SH-SY5Y (cell line): Measurements from ENCODE around the gene SH2D5.

Experiments
- GATA2 ChIP-seq: IDR thresholded peaks from 2 replicates; pipeline ENCODE4 v1.6.1; 2011; ENCODE audit warnings: mild to moderate bottlenecking, low read depth, low read length
- GATA3 ChIP-seq: IDR thresholded peaks from 2 replicates; pipeline ENCODE4 v1.6.1; 2011; ENCODE audit warnings: low read depth, mild to moderate bottlenecking, low read length, moderate library complexity

The SH2D5 gene

DNA sequence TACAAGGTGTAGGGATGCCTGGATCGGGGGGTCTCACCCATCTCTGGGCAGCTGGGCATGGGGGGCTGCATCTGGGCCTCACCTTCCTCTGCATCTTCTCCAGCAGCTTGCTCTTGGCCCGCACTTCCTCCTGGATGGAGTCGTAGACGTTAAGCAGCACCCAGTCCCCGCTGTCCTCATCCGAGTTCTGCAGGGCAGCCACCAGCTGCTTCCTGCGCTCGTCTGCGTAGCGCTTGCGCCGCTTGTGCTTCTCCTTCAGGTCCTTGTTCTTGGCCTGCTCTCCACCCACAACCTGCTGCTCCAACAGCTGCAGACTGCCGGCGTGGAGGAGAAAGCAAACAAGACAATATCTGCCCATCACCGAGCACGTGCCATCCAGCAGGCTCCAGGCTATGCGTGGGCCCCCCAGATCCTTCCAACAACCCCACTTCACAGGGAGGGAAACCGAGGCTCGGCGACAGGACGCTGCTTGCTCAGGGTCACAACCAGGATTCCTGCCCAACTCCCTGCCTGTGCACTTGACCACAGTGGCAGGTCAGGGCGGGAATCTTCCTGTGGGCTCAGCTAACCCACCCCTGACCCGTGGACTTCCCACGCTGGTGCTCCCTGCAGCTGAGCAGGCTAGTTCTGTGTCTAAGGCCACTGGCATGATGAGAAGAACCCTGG lies 49.8 kb downstream of the SH2D5 start:
- TF ChIP-seq GATA2, result no peak
- TF ChIP-seq GATA3, result no peak

DNA sequence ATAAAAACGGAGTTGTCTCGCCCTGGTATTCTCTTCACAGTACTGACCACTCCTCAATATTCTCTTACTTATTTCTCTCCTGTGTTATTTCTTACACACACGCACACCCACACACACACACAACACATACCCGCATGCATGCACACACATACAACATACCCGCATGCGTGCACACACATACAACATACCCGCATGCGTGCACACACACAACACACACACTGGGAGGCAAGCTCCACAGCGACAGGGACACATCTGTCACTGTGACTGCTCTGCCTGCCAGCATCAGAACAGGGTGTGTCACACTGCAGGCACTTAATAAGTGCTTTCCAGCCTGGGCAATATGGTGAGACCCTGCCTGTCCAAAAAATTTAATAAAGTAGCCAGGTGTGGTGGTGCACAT lies 50.5 kb downstream of the SH2D5 start:
- TF ChIP-seq GATA2 (no peak), GATA3 (no peak)

DNA sequence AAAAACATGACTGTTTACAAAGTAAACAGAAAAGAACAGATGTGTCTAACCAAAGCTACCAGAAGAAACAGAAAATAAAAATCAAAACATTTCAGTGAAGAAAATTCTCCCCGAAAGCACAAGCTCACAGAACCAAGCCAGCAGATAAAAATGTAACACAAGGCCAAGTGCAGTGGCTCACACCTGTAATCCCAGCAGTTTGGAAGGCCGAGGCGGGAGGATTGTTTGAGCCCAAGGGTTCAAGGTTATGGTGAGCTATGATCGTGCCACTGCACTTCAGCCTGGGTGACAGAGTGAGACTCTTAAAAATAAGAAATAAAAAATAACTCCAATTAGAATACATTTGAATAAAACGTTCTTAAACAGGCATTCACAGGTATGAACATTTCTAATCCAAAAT lies 52.2 kb downstream of the SH2D5 start:
- no peak for TF ChIP-seq GATA3
- TF ChIP-seq GATA2, result no peak

DNA sequence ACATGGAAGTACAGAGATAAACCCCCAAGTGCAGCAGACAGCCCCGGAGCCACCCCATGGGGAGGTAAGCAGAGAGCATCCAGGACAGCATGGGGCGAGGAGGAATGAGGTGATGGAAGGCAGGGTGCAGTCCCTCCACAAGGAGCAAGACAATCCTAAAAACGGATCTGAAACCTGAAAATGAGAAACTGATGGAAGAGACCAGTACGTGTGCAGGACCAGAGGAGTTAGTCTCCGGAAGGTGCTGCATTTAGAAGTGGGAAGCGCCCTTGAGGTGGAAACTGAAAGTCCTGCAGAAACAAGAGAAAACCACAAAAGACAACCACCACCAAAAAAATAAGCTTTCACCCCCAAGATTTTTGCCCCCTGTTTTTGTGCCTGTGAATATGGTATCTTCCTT lies 53.9 kb downstream of the SH2D5 start:
- TF ChIP-seq GATA3, result no peak
- TF ChIP-seq GATA2, result no peak

DNA sequence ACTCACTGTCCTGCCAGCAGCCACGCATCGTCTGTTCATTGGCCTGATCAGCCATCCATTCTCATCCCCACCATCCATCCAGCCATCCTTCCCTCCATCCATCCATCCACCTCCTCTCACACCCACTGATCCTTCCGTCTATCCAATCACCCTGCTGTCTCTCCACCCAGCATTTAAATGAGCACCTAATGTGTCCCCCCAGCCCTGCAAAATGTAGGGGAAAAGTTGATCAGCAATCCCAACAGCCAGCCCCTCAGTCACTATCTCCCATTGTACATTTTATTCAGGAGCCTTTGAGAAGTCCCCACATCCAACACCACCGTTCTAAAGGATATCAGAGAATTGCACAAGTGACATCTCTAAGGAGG lies 60.3 kb downstream of the SH2D5 start:
- TF ChIP-seq GATA3, result no peak
- no peak for TF ChIP-seq GATA2

DNA sequence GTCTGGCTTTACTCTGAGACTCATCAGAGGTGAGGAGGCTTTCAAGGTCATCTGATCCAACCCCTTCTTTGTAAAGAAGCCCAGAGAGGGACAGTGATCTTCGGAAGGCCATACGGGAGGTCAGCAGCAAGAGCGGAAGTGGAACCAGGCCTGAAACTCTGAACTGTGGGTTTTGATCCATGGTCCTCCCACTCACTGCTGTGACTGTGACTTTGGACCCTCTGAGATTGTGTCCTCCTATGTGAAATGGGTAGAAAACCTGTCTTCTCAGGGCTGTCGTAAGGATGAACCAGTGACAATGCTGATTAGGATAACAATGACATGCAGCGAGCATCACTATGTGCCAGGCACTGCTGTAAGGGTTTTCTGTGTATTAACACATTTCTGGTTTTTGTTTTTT lies 61.6 kb downstream of the SH2D5 start:
- TF ChIP-seq GATA3, result no peak
- no peak for TF ChIP-seq GATA2
